DND-41 (cell line): Measurements from ENCODE around the gene LACTBL1.
"Not testable (repeated sequence)": the region's sequence is repeated elsewhere in the genome, so short reads cannot be mapped to it uniquely, and the experiment has no call there.

Experiments
- ATAC-seq: fragments of 200-7000 bp; cut with Tn5 transposase; 3 replicates; pipeline ENCODE4 v1.9.1; 2021; ENCODE audit warnings: low read depth; ENCODE audit not compliant: insufficient read depth
- DNase-seq: peaks from one replicate; pipeline ENCODE4 v3.0.0-alpha.2; 2020
- H2AFZ ChIP-seq: 2 replicates; pipeline ENCODE4 v1.6.0; 2012; ENCODE audit warnings: low read depth, low read length
- H3K27ac ChIP-seq: 2 replicates; pipeline ENCODE4 v1.5.1; 2012; ENCODE audit warnings: low read length, inconsistent platforms
- H3K27me3 ChIP-seq: fragments of 200-600 bp; sonication (generic); 2 replicates; pipeline ENCODE4 v1.6.0; 2012; ENCODE audit warnings: low read length, mild to moderate bottlenecking, inconsistent platforms; ENCODE audit not compliant: insufficient read depth, poor library complexity
- H3K36me3 ChIP-seq: 2 replicates; pipeline ENCODE4 v1.5.1; 2012; ENCODE audit warnings: low read length, inconsistent platforms; ENCODE audit not compliant: insufficient read depth
- H3K4me1 ChIP-seq: 2 replicates; pipeline ENCODE4 v1.5.1; 2012; ENCODE audit warnings: mild to moderate bottlenecking, low read length; ENCODE audit not compliant: insufficient read depth
- H3K4me2 ChIP-seq: 2 replicates; pipeline ENCODE4 v1.6.0; 2012; ENCODE audit warnings: mild to moderate bottlenecking, moderate library complexity, low read length, inconsistent platforms; ENCODE audit not compliant: insufficient read depth
- H3K4me3 ChIP-seq, 2 experiments: fragments of 200-600 bp in 1 of 2; shearing (Covaris generic) in 1 of 2; 2 replicates each; pipeline ENCODE4 v1.5.1; 2012 to 2016; ENCODE audit warnings: inconsistent platforms in 2 of 2, low read length in 2 of 2, mild to moderate bottlenecking in 2 of 2, low read depth in 1 of 2, moderate library complexity in 1 of 2
- H3K79me2 ChIP-seq: 2 replicates; pipeline ENCODE4 v1.6.0; 2012; ENCODE audit warnings: low read length, inconsistent platforms; ENCODE audit not compliant: insufficient read depth
- H3K9ac ChIP-seq: 2 replicates; pipeline ENCODE4 v1.6.0; 2012; ENCODE audit warnings: low read depth, mild to moderate bottlenecking, inconsistent platforms, low read length, moderate library complexity
- H3K9me3 ChIP-seq: 2 replicates; pipeline ENCODE4 v1.5.1; 2012; ENCODE audit warnings: low read length, moderate library complexity, mild to moderate bottlenecking, inconsistent platforms; ENCODE audit not compliant: insufficient read depth, severe bottlenecking
- H4K20me1 ChIP-seq: 2 replicates; pipeline ENCODE4 v1.6.0; 2012; ENCODE audit warnings: low read length; ENCODE audit not compliant: insufficient read depth
- CTCF ChIP-seq: IDR thresholded peaks from 2 replicates; pipeline ENCODE4 v1.5.1; 2012; ENCODE audit warnings: borderline replicate concordance, low read length, moderate library complexity, mild to moderate bottlenecking; ENCODE audit not compliant: poor library complexity, severe bottlenecking; ENCODE audit errors: extremely low read depth
- EZH2 ChIP-seq: IDR thresholded peaks from 3 replicates; pipeline ENCODE4 v1.6.1; 2012; ENCODE audit warnings: borderline replicate concordance, low read depth, mild to moderate bottlenecking, moderate library complexity, low read length, inconsistent platforms; ENCODE audit not compliant: severe bottlenecking

Gene LACTBL1

GRCh38 chr1:22983944-22984343 lies 11.3 kb upstream of the LACTBL1 start:
- no peak overlapping the region for H3K27ac ChIP-seq
- DNase-seq = no peak
- peaks cover 6% of the 10 kb centered on the region for H3K27me3 ChIP-seq
- no peak overlapping the region for H2AFZ ChIP-seq
- no peaks in the 10 kb centered on the region for H4K20me1 ChIP-seq
- H3K36me3 ChIP-seq = no peaks in the 10 kb centered on the region
- H3K4me2 ChIP-seq = no peak overlapping the region
- H3K9ac ChIP-seq = no peak overlapping the region
- no peak overlapping the region for H3K4me3 ChIP-seq
- TF ChIP-seq CTCF = no peak
- no peak for TF ChIP-seq EZH2
- H3K79me2 ChIP-seq = no peaks in the 10 kb centered on the region
- no peaks in the 10 kb centered on the region for H3K4me1 ChIP-seq
- H3K9me3 ChIP-seq = no peaks in the 10 kb centered on the region
- ATAC-seq = no peak

- ATAC-seq, H3K9me3 ChIP-seq, H3K4me2 ChIP-seq, H3K9ac ChIP-seq, H2AFZ ChIP-seq, H3K4me1 ChIP-seq, H3K4me3 ChIP-seq, H3K27ac ChIP-seq, H4K20me1 ChIP-seq, H3K79me2 ChIP-seq, H3K36me3 ChIP-seq, DNase-seq: not testable (repeated sequence)
- peaks cover 16% of the 10 kb centered on the region for H3K27me3 ChIP-seq
Observed at GRCh38 chr1:22980471-22980790, 7.8 kb upstream of the LACTBL1 start.

GRCh38 chr1:22978299-22978698 lies 5.6 kb upstream of the LACTBL1 start:
- Histone ChIP-seq H3K9ac (no peak overlapping the region), H3K4me3 (no peak overlapping the region), H3K36me3 (no peaks in the 10 kb centered on the region), H3K27ac (no peak overlapping the region), H3K27me3 (peaks cover 18% of the 10 kb centered on the region), H3K79me2 (no peaks in the 10 kb centered on the region), H3K9me3 (no peaks in the 10 kb centered on the region), H3K4me1 (no peaks in the 10 kb centered on the region), H3K4me2 (no peak overlapping the region), H4K20me1 (no peaks in the 10 kb centered on the region), H2AFZ (no peak overlapping the region)
- ATAC-seq (no peak), DNase-seq (no peak)
- TF ChIP-seq EZH2 = no peak
- no peak for TF ChIP-seq CTCF

- ATAC-seq = peak; percentile 97
Observed at GRCh38 chr1:22976461-22977243, 4.0 kb upstream of the LACTBL1 start.

More at GRCh38 chr1:22976461-22977243, 4.0 kb upstream of the LACTBL1 start:
- Histone ChIP-seq H3K36me3 (no peaks in the 10 kb centered on the region), H3K4me2 (no peak overlapping the region), H3K4me1 (no peaks in the 10 kb centered on the region), H3K4me3 (no peak overlapping the region), H3K27me3 (peaks cover 25% of the 10 kb centered on the region), H2AFZ (peak overlapping the region; percentile 45; the same call in 1 of the 2 replicates), H3K79me2 (no peaks in the 10 kb centered on the region), H3K27ac (no peak overlapping the region), H3K9me3 (no peaks in the 10 kb centered on the region), H4K20me1 (no peaks in the 10 kb centered on the region), H3K9ac (no peak overlapping the region)
- peak; percentile 67 for DNase-seq
- TF ChIP-seq CTCF = peak; percentile 89
- no peak for TF ChIP-seq EZH2
